ENCODE measurements around the gene NABP1. TPM values are rescaled to one million over a fixed set of nuclear protein-coding genes. Genes with fewer than 3 reads are reported as not detected.
A peak's percentile ranks its signal among the peaks of the same experiment; 100 is the strongest.

Gene NABP1, protein sequence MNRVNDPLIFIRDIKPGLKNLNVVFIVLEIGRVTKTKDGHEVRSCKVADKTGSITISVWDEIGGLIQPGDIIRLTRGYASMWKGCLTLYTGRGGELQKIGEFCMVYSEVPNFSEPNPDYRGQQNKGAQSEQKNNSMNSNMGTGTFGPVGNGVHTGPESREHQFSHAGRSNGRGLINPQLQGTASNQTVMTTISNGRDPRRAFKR
- total RNA-seq: 48.6 TPM
- long read RNA-seq, full-length matches to known transcripts: 6 of 25 reads
- long read RNA-seq, partial matches to known transcripts: 5 of 25 reads
- long read RNA-seq, other reads (novel, unspliced or antisense): 14 of 25 reads

DNA sequence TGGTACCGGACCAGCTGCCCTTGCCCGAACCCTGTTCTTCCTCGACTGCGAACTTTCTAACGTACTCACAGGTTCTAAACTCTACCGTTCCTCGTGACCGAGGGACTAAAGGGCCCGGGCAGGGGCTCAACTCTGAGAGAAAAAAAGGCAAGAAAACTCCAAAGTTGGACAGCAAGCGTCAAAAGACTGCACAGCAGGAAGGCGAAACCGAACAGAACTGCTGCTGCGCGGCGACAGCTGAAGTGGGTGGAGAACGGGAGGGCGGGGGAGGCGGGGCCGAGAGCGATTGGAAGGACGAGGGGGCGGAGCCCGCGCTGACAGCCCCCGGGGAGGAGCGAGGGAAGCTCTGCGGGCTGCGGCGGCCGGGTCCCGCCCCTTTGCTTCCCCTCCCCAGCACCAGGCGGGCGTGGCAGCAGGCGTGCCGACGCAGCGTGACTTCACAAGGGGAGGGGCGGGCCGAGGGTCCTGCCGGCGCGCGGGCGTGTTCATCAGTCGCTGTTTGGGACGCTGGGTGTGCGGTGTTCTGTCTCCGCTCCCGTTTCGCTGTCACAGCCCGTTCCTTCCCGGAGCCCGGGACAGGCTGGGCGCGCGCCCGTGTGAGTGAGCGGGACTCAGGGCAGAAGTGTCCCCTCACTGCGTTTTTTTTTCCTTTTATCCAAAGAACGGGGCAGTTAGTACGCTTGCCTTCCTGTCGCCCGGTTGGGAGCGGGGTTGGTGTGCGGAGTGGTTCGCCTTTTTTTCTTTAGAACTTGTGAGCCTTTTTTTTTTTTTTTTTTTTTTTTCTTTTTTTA, at the start of gene NABP1:
NABP1 (plus strand) TSS at position 491 of the 791 bp plus-strand sequence. CDS start 479 bp downstream, outside the sequence.
- Histone ChIP-seq H3K9me3 (no peaks in the 10 kb centered on the region), H3K4me1 (peaks cover 60% of the 10 kb centered on the region), H3K36me3 (peaks cover 12% of the 10 kb centered on the region), H3K27me3 (ENCODE audit: low read depth) (no peaks in the 10 kb centered on the region), H3K27ac (peak within 1 kb of the TSS; percentile 97), H3K4me3 (peak within 1 kb of the TSS; percentile 66)
- TF ChIP-seq, protein P1, sequence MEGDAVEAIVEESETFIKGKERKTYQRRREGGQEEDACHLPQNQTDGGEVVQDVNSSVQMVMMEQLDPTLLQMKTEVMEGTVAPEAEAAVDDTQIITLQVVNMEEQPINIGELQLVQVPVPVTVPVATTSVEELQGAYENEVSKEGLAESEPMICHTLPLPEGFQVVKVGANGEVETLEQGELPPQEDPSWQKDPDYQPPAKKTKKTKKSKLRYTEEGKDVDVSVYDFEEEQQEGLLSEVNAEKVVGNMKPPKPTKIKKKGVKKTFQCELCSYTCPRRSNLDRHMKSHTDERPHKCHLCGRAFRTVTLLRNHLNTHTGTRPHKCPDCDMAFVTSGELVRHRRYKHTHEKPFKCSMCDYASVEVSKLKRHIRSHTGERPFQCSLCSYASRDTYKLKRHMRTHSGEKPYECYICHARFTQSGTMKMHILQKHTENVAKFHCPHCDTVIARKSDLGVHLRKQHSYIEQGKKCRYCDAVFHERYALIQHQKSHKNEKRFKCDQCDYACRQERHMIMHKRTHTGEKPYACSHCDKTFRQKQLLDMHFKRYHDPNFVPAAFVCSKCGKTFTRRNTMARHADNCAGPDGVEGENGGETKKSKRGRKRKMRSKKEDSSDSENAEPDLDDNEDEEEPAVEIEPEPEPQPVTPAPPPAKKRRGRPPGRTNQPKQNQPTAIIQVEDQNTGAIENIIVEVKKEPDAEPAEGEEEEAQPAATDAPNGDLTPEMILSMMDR (IDR thresholded peaks at IDR 0.05): no peak
- intact Hi-C loops (cut with DNase I): no loop called here
- DNase-seq (peak; percentile 99), ATAC-seq (peak; percentile 98 to 99)

DNA sequence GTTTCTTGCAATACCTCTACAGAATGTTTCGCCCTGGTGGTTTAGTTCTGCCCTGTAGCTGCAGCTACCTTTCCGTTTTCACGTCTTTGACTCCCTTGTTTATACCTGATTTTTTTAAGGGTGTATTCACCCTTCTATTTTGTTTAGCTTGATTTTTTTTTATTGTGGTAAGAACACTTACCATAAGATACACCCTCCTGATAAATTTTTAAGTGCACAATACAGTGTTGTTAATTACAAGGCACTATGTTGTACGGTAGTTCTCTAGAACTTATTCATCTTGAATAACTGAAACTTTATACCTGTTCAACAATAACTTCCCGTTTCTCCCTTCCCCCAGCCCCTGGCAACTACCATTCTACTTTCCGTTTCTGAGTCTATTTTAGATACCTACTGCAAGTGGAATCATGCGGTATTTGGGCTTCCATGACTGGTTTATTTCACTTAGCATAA, 48.9 kb upstream of the NABP1 start:
- intact Hi-C loops (cut with DNase I): no loop called here
- Histone ChIP-seq H3K4me1 (peaks cover 6% of the 10 kb centered on the region), H3K27me3 (ENCODE audit: low read depth) (no peaks in the 10 kb centered on the region), H3K9me3 (no peaks in the 10 kb centered on the region), H3K36me3 (no peaks in the 10 kb centered on the region), H3K27ac (no peak overlapping the region), H3K4me3 (no peak overlapping the region)
- ATAC-seq (no peak), DNase-seq (no peak)
- TF ChIP-seq, protein P1 (IDR thresholded peaks at IDR 0.05): no peak

DNA sequence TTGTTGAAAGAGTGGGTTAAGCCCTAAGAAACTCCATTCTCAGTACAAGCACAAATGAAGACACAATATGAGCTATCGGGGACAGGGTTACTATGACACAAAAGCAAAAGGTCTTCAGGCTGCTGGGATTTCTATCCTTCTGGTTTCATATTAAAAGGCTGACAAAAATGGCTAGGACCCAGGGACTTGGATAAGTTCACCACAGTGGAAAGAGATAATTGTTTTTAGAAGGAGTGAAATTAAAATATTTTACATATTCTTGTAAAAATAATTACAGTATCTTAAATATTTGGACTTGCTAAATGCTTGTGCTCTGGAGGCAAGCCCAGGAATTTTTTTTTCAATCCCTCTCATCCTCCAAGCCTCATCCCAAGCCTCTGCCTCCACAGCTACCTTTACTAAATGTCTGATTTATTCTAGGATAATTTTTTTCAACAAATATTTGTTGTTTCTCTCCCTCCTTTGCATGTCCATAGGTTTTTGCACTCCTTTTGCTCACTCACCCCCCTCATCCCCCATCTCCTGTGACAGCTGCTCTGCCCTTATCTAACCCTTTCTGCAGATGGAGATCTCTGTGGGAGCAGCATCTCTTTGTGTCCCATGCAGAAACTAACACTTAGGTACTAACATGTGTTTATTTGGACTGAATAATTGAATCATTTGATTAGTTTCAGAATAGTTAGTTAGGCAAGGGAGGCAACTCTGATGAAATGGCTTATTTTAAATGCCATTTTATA, 47.8 kb upstream of the NABP1 start:
- H3K4me1 ChIP-seq: peaks cover 4% of the 10 kb centered on the region
- H3K27me3 ChIP-seq (ENCODE audit: low read depth): no peaks in the 10 kb centered on the region
- TF ChIP-seq, protein P1 (IDR thresholded peaks at IDR 0.05): no peak
- DNase-seq (no peak), ATAC-seq (no peak)
- no peaks in the 10 kb centered on the region for H3K36me3 ChIP-seq
- H3K4me3 ChIP-seq: no peak overlapping the region
- H3K9me3 ChIP-seq: no peaks in the 10 kb centered on the region
- no peak overlapping the region for H3K27ac ChIP-seq
- intact Hi-C loops (cut with DNase I): no loop called here

DNA sequence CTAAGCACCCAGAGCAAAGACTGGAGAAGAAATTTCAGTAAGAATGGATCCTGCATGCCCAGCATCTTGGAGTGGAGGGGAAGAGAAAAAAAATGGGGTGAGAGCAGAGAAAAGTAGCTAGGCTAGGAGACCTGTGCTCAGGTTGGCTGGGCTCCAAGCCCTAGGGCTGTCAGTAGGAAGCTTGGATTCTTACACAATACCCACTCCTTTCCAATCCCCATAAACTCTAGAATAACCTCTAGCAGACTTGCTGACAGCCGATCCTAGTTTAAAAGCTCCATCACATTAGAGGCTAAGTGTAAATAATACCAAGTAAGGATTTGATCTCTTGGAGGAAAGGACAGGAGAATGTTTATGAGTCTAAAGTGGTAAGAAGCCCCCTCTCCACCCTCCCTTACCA, 46.2 kb upstream of the NABP1 start:
- peaks cover 3% of the 10 kb centered on the region for H3K4me1 ChIP-seq
- no peaks in the 10 kb centered on the region for H3K27me3 ChIP-seq (ENCODE audit: low read depth)
- intact Hi-C loops (cut with DNase I): no loop called here
- no peaks in the 10 kb centered on the region for H3K36me3 ChIP-seq
- TF ChIP-seq, protein P1 (IDR thresholded peaks at IDR 0.05): no peak
- H3K4me3 ChIP-seq: no peak overlapping the region
- H3K27ac ChIP-seq: no peak overlapping the region
- no peaks in the 10 kb centered on the region for H3K9me3 ChIP-seq
- DNase-seq (peak; percentile 73), ATAC-seq (peak; percentile 55 to 69)

DNA sequence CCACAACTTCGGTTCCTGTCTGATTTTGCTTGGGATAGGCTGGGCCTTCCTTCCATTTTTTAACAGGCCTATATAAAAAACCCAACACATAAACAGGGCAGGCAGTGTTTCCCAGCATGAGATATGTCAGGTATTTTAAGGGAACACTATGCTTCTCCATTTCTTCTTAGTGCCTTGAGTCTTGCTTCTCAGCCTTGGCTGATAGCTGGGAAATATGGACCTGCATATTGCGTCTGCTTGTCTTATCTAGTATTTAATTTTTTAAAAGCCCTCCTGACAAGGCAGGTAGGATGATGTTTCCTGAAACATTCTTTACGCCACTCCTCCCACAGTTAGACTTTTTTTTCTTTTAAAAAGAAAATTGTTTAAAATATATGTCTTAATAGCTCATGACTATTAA, 45.5 kb upstream of the NABP1 start:
- intact Hi-C loops (cut with DNase I): no loop called here
- Histone ChIP-seq H3K4me3 (no peak overlapping the region), H3K27ac (no peak overlapping the region), H3K4me1 (peaks cover 9% of the 10 kb centered on the region), H3K9me3 (no peaks in the 10 kb centered on the region), H3K27me3 (ENCODE audit: low read depth) (no peaks in the 10 kb centered on the region), H3K36me3 (no peaks in the 10 kb centered on the region)
- DNase-seq (no peak), ATAC-seq (no peak)
- TF ChIP-seq, protein P1 (IDR thresholded peaks at IDR 0.05): no peak

Data from lower lobe of right lung (tissue), 2 donors.